HepG2 (cell line): ENCODE data around the gene EIF1. TPM values are rescaled to one million over a fixed set of nuclear protein-coding genes. Genes with fewer than 3 reads are reported as not detected.

Experiments used
- ATF5 ChIP-seq: sonication (generic); formaldehyde crosslinking; IDR thresholded peaks from 2 replicates; pipeline ENCODE4 v1.4.0; 2020; ENCODE audit warnings: mild to moderate bottlenecking, low read depth, missing genetic modification reagents
- CBFB ChIP-seq: sonication (generic); formaldehyde crosslinking; IDR thresholded peaks from 2 replicates; pipeline ENCODE4 v1.4.0; 2020; ENCODE audit warnings: missing genetic modification reagents
- ETV5 ChIP-seq: IDR thresholded peaks from 2 replicates; pipeline ENCODE4 v1.6.1; 2018; ENCODE audit warnings: missing biosample characterization, missing genetic modification reagents, inconsistent platforms, borderline replicate concordance
- FOXP1 ChIP-seq, 2 experiments: fragments of 450-650 bp in 1 of 2; IDR thresholded peaks; 2 replicates each; pipeline ENCODE4 v1.6.1; 2017 to 2018; ENCODE audit warnings: antibody characterized with exemption in 1 of 2
- GABPB1 ChIP-seq: IDR thresholded peaks from 2 replicates; pipeline ENCODE4 v1.6.1; 2016; ENCODE audit warnings: mild to moderate bottlenecking, missing genetic modification reagents, moderate library complexity, missing compliant biosample characterization
- HDAC6 ChIP-seq: fragments of 200-600 bp; sonication (generic); IDR thresholded peaks from 2 replicates; pipeline ENCODE4 v1.7.0; 2017; ENCODE audit warnings: mild to moderate bottlenecking, antibody characterized with exemption, low read length, low read depth
- HNF4A ChIP-seq: sonication (generic); formaldehyde crosslinking; IDR thresholded peaks from 2 replicates; pipeline ENCODE4 v1.4.0; 2020; ENCODE audit warnings: missing genetic modification reagents
- HNRNPUL1 ChIP-seq: fragments of 200-400 bp; formaldehyde crosslinking; IDR thresholded peaks from 2 replicates; pipeline ENCODE4 v1.6.1; 2017; ENCODE audit warnings: low read depth, mild to moderate bottlenecking, low read length, moderate library complexity
- IRF2 ChIP-seq: IDR thresholded peaks from 2 replicates; pipeline ENCODE4 v1.6.1; 2018; ENCODE audit warnings: missing genetic modification reagents, missing compliant biosample characterization
- ONECUT2 ChIP-seq: sonication (generic); formaldehyde crosslinking; IDR thresholded peaks from 2 replicates; pipeline ENCODE4 v1.4.0; 2020; ENCODE audit warnings: missing genetic modification reagents
- PREB ChIP-seq: sonication (generic); formaldehyde crosslinking; IDR thresholded peaks from 2 replicates; pipeline ENCODE4 v1.4.0; 2020; ENCODE audit warnings: missing genetic modification reagents
- SMYD3 ChIP-seq: sonication (generic); formaldehyde crosslinking; IDR thresholded peaks from 2 replicates; pipeline ENCODE4 v1.8.1; 2023; ENCODE audit warnings: mild to moderate bottlenecking, missing genetic modification reagents
- TOE1 ChIP-seq: sonication (generic); formaldehyde crosslinking; IDR thresholded peaks from 2 replicates; pipeline ENCODE4 v1.4.0; 2020; ENCODE audit warnings: mild to moderate bottlenecking, missing genetic modification reagents
- USF2 ChIP-seq, 2 experiments: sonication (generic) in 1 of 2; formaldehyde crosslinking in 1 of 2; IDR thresholded peaks; 2 replicates each; pipeline versions ENCODE4 v1.5.1 to v1.6.1; 2011 to 2020; ENCODE audit warnings: borderline replicate concordance in 1 of 2, low read depth in 1 of 2, low read length in 1 of 2, mild to moderate bottlenecking in 1 of 2, missing genetic modification reagents in 1 of 2, moderate library complexity in 1 of 2
- ZMAT3 ChIP-seq: sonication (generic); formaldehyde crosslinking; conservative IDR thresholded peaks from 2 replicates; pipeline ENCODE4 v1.7.0; 2021; ENCODE audit warnings: missing genetic modification reagents
- ZMYM3 ChIP-seq: sonication (generic); formaldehyde crosslinking; IDR thresholded peaks from 2 replicates; pipeline ENCODE4 v1.5.1; 2020; ENCODE audit warnings: mild to moderate bottlenecking, missing genetic modification reagents
- ZNF768 ChIP-seq: sonication (generic); formaldehyde crosslinking; IDR thresholded peaks from 2 replicates; pipeline ENCODE4 v1.4.0; 2020; ENCODE audit warnings: missing genetic modification reagents
- ZNF850 ChIP-seq: sonication (generic); formaldehyde crosslinking; conservative IDR thresholded peaks from 2 replicates; pipeline ENCODE4 v1.9.0; 2021; ENCODE audit warnings: mild to moderate bottlenecking, missing genetic modification reagents
- polyA plus RNA-seq, 8 experiments: library from polyadenylated mRNA; depleted of rRNA in 3 of 8; stranded (reverse) in 7 of 8; unstranded in 1 of 8; fragments of >200 nt; fragmentation: Illumina TruSeq in 4 of 8; extraction: Trizol in 4 of 8; gene quantifications; 2 replicates each; pipeline versions ENCODE4 v1.2.1 to v1.2.3, GENCODE V29; 2011 to 2016; ENCODE audit warnings: low read depth in 4 of 8, missing spikeins in 1 of 8, mixed read lengths in 1 of 8; ENCODE audit not compliant: insufficient read depth in 1 of 8
- total RNA-seq, 5 experiments: library from RNA; depleted of rRNA; stranded (reverse); fragments of >200 nt; fragmentation: Illumina TruSeq; extraction: Trizol; gene quantifications; 2 replicates each; pipeline ENCODE4 v1.2.3, GENCODE V29; 2016; ENCODE audit warnings: low read depth in 1 of 5
- TF ChIP-seq, protein P1 (sequence below): sonication (generic); formaldehyde crosslinking; IDR thresholded peaks from 2 replicates; pipeline ENCODE4 v1.4.0; 2020; ENCODE audit warnings: missing genetic modification reagents
- TF ChIP-seq, protein P2 (sequence below): IDR thresholded peaks from 2 replicates; pipeline ENCODE4 v1.6.1; 2016; ENCODE audit warnings: control low read depth
- TF ChIP-seq, protein P3 (sequence below): IDR thresholded peaks from 2 replicates; pipeline ENCODE4 v1.6.1; 2016; ENCODE audit warnings: low read depth

The EIF1 gene
- total and polyA plus RNA-seq, 2 of the 13 experiments (the other 11 are each of a cell fraction or from before 2014, with no cell fraction given), result 147 to 517 TPM

DNA sequence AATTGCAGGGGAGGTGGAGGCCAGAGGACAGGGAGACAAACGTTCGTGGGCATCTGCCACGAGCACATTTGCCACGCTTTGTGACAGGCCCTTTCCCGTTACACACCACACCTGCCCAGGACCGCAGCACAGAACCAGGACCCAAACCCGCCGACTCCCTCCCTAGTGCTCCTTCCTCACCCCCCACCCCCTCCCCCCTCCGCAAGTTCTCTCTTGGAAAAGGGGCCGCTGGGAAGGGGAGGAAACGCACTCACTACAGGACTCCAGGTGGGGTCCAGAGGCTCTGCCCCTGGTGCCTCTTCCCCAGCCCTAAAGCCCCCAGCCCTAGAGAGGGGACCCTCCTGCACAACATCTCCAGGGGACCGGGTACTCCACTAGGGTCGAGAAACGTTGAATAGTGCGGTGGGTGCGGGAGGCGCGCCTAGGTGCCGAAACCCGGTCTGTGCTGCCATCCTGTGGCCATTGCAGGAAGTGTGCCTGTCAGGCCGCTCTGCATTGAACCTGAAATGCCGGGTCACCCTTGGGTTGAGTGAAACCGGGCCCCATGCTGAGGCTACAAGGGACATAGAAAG, 21.9 kb upstream of the EIF1 start (continued):
- TF ChIP-seq, protein P1, sequence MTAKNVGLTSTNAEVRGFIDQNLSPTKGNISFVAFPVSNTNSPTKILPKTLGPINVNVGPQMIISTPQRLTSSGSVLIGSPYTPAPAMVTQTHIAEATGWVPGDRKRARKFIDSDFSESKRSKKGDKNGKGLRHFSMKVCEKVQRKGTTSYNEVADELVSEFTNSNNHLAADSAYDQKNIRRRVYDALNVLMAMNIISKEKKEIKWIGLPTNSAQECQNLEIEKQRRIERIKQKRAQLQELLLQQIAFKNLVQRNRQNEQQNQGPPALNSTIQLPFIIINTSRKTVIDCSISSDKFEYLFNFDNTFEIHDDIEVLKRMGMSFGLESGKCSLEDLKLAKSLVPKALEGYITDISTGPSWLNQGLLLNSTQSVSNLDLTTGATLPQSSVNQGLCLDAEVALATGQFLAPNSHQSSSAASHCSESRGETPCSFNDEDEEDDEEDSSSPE (CRISPR knock-in tag), result peak; percentile 48
- 0 out of 2 replicates have a peak, but pooled peaks have one; percentile 26 for TF ChIP-seq PREB (CRISPR knock-in tag)
- 0 out of 2 replicates have a peak, but pooled peaks have one; percentile 17 for TF ChIP-seq CBFB (CRISPR knock-in tag)
- TF ChIP-seq ZNF850, result no peak
- no peak for TF ChIP-seq HDAC6
- TF ChIP-seq, protein P2, sequence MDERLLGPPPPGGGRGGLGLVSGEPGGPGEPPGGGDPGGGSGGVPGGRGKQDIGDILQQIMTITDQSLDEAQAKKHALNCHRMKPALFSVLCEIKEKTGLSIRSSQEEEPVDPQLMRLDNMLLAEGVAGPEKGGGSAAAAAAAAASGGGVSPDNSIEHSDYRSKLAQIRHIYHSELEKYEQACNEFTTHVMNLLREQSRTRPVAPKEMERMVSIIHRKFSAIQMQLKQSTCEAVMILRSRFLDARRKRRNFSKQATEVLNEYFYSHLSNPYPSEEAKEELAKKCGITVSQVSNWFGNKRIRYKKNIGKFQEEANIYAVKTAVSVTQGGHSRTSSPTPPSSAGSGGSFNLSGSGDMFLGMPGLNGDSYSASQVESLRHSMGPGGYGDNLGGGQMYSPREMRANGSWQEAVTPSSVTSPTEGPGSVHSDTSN (CRISPR knock-in tag), result 0 out of 2 replicates have a peak, but pooled peaks have one; percentile 24
- no peak for TF ChIP-seq SMYD3
- TF ChIP-seq FOXP1 (IDR thresholded peaks at IDR 0.05), result no peak
- no peak for TF ChIP-seq FOXP1 (CRISPR knock-in tag; IDR thresholded peaks at IDR 0.05)
- TF ChIP-seq IRF2 (CRISPR knock-in tag), result peak; percentile 73
- TF ChIP-seq ZMYM3 (CRISPR knock-in tag), result peak; percentile 58; the same call in 1 of the 2 replicates
- TF ChIP-seq, protein P3, sequence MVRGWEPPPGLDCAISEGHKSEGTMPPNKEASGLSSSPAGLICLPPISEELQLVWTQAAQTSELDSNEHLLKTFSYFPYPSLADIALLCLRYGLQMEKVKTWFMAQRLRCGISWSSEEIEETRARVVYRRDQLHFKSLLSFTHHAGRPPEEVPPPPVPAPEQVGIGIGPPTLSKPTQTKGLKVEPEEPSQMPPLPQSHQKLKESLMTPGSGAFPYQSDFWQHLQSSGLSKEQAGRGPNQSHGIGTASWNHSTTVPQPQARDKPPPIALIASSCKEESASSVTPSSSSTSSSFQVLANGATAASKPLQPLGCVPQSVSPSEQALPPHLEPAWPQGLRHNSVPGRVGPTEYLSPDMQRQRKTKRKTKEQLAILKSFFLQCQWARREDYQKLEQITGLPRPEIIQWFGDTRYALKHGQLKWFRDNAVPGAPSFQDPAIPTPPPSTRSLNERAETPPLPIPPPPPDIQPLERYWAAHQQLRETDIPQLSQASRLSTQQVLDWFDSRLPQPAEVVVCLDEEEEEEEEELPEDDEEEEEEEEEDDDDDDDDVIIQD (CRISPR knock-in tag), result 0 out of 2 replicates have a peak, but pooled peaks have one; percentile 20
- no peak for TF ChIP-seq USF2 (IDR thresholded peaks at IDR 0.05; ENCODE audit: low read depth, low read length)
- no peak for TF ChIP-seq USF2 (CRISPR knock-in tag; IDR thresholded peaks at IDR 0.05; ENCODE audit: borderline replicate concordance)
- TF ChIP-seq TOE1 (CRISPR knock-in tag), result no peak
- peak; percentile 34; the same call in 1 of the 2 replicates for TF ChIP-seq HNF4A (CRISPR knock-in tag)
- no peak for TF ChIP-seq ONECUT2
- peak; percentile 86 for TF ChIP-seq ZMAT3 (CRISPR knock-in tag)
- TF ChIP-seq HNRNPUL1, result no peak
- TF ChIP-seq GABPB1 (CRISPR knock-in tag), result peak; percentile 38; the same call in 1 of the 2 replicates
- no peak for TF ChIP-seq ATF5 (CRISPR knock-in tag)
- TF ChIP-seq ETV5 (CRISPR knock-in tag), result no peak; the same call in 1 of the 2 replicates
- TF ChIP-seq ZNF768 (CRISPR knock-in tag), result peak; percentile 13; the same call in 1 of the 2 replicates
